Measurements from ENCODE around the gene SOBP. TPM values are rescaled to one million over a fixed set of nuclear protein-coding genes. Genes with fewer than 3 reads are reported as not detected.

The SOBP gene
- total RNA-seq, 2 experiments from 2014 or later = 0.05 to 0.17 TPM

GRCh38 chr6:107495971-107496370, 6.1 kb downstream of the SOBP start:
- Histone ChIP-seq H3K4me1 (ENCODE audit: insufficient read depth, low read length) (peaks cover 6% of the 10 kb centered on the region), H3K27me3 (ENCODE audit: control insufficient read depth in 1 of 2, insufficient read depth in 2 of 2, low read length in 2 of 2) (peaks cover 15 to 34% of the 10 kb centered on the region in 2 experiments), H3K4me3 (ENCODE audit: low read length) (no peak overlapping the region), H3K27ac (ENCODE audit: low read depth in 1 of 2, low read length in 2 of 2) (no peak overlapping the region), H3K9me3 (ENCODE audit: control insufficient read depth in 1 of 2, insufficient read depth in 1 of 2, low read length in 2 of 2) (peaks cover 0 to 4% of the 10 kb centered on the region in 2 experiments), H3K36me3 (ENCODE audit: insufficient read depth, low read length) (no peaks in the 10 kb centered on the region)
- no peak for TF ChIP-seq CTCF (IDR thresholded peaks at IDR 0.05)
- H3K27me3 Mint-ChIP-seq = peaks cover 22% of the 10 kb centered on the region
- no peaks in the 10 kb centered on the region for H3K36me3 Mint-ChIP-seq (ENCODE audit: low read depth)
- intact Hi-C loops (cut with DNase I, micrococcal nuclease) = no loop called here
- H3K4me3 Mint-ChIP-seq = no peak overlapping the region
- no peaks in the 10 kb centered on the region for H3K9me3 Mint-ChIP-seq
- H3K27ac Mint-ChIP-seq = no peak overlapping the region
- POLR2A ChIA-PET = no interaction called here
- CTCF ChIA-PET = interaction anchor here (0.7 kb wide), 1 partner anchor 62 kb away, joined by 3 read pairs; no protein-coding TSS in a partner anchor
- ATAC-seq (ENCODE audit: poor library complexity) = no peak
- peaks cover 7% of the 10 kb centered on the region for H3K4me1 Mint-ChIP-seq (ENCODE audit: low read depth)
- DNase-seq = no peak

GRCh38 chr6:107496892-107497684, 7.2 kb downstream of the SOBP start:
- H3K4me1 ChIP-seq (ENCODE audit: insufficient read depth, low read length) = no peaks in the 10 kb centered on the region
- H3K4me3 ChIP-seq (ENCODE audit: low read length) = no peak overlapping the region
- Mint-ChIP-seq H3K4me1 (ENCODE audit: low read depth) (no peaks in the 10 kb centered on the region), H3K4me3 (no peak overlapping the region), H3K36me3 (ENCODE audit: low read depth) (no peaks in the 10 kb centered on the region), H3K27ac (no peak overlapping the region), H3K27me3 (peaks cover 33% of the 10 kb centered on the region), H3K9me3 (no peaks in the 10 kb centered on the region)
- intact Hi-C loops (cut with DNase I, micrococcal nuclease) = no loop called here
- no peak overlapping the region for H3K27ac ChIP-seq (ENCODE audit: low read depth in 1 of 2, low read length in 2 of 2)
- H3K9me3 ChIP-seq (ENCODE audit: control insufficient read depth in 1 of 2, insufficient read depth in 1 of 2, low read length in 2 of 2) = no peaks in the 10 kb centered on the region
- H3K27me3 ChIP-seq (ENCODE audit: control insufficient read depth in 1 of 2, insufficient read depth in 2 of 2, low read length in 2 of 2) = peaks cover 9 to 31% of the 10 kb centered on the region in 2 experiments
- ChIA-PET CTCF (interaction anchor here (0.9 kb wide), 1 partner anchor 10 kb away, joined by 3 read pairs; no protein-coding TSS in a partner anchor), POLR2A (interaction anchor here (0.6 kb wide), 1 partner anchor 421 kb away, joined by 3 read pairs; no protein-coding TSS in a partner anchor)
- no peak for DNase-seq
- ATAC-seq (ENCODE audit: poor library complexity) = no peak
- H3K36me3 ChIP-seq (ENCODE audit: insufficient read depth, low read length) = no peaks in the 10 kb centered on the region
- TF ChIP-seq CTCF (IDR thresholded peaks at IDR 0.05) = no peak

- no peaks in the 10 kb centered on the region for H3K9me3 ChIP-seq (ENCODE audit: control insufficient read depth in 1 of 2, insufficient read depth in 1 of 2, low read length in 2 of 2)
- no peak for DNase-seq
- H3K27ac Mint-ChIP-seq = no peak overlapping the region
- H3K4me1 ChIP-seq (ENCODE audit: insufficient read depth, low read length) = no peaks in the 10 kb centered on the region
- H3K36me3 ChIP-seq (ENCODE audit: insufficient read depth, low read length) = no peaks in the 10 kb centered on the region
- ChIA-PET POLR2A (interaction anchor here (1.0 kb wide), 1 partner anchor 13 kb away, joined by 3 read pairs; no protein-coding TSS in a partner anchor), CTCF (no interaction called here)
- TF ChIP-seq CTCF (IDR thresholded peaks at IDR 0.05) = no peak
- H3K36me3 Mint-ChIP-seq (ENCODE audit: low read depth) = no peaks in the 10 kb centered on the region
- no peak overlapping the region for H3K27ac ChIP-seq (ENCODE audit: low read depth in 1 of 2, low read length in 2 of 2)
- no peak overlapping the region for H3K4me3 Mint-ChIP-seq
- intact Hi-C loops (cut with DNase I, micrococcal nuclease) = no loop called here
- no peak overlapping the region for H3K4me3 ChIP-seq (ENCODE audit: low read length)
- peaks cover 48% of the 10 kb centered on the region for H3K27me3 Mint-ChIP-seq
- peaks cover 0 to 21% of the 10 kb centered on the region in 2 experiments for H3K27me3 ChIP-seq (ENCODE audit: control insufficient read depth in 1 of 2, insufficient read depth in 2 of 2, low read length in 2 of 2)
- no peaks in the 10 kb centered on the region for H3K9me3 Mint-ChIP-seq
- ATAC-seq (ENCODE audit: poor library complexity) = no peak
- no peaks in the 10 kb centered on the region for H3K4me1 Mint-ChIP-seq (ENCODE audit: low read depth)
Observed at GRCh38 chr6:107504270-107505026, 14.5 kb downstream of the SOBP start.
